Measurements from ENCODE around the gene CNTD1. TPM values are rescaled to one million over a fixed set of nuclear protein-coding genes. Genes with fewer than 3 reads are reported as not detected.

Gene CNTD1
- total RNA-seq, 1 donor from 2014 or later: not detected

- Mint-ChIP-seq H3K36me3 (ENCODE audit: insufficient read depth) (peaks cover 2% of the 10 kb centered on the region), H3K4me3 (ENCODE audit: low read depth) (peak overlapping the region; percentile 12), H3K9me3 (ENCODE audit: low read depth) (no peaks in the 10 kb centered on the region), H3K4me1 (ENCODE audit: low read depth) (peaks cover 18% of the 10 kb centered on the region), H3K27me3 (peaks cover 23% of the 10 kb centered on the region), H3K27ac (no peak overlapping the region)
- DNase-seq (ENCODE audit: low spot score, unreplicated experiment): no peak
- no peak for TF ChIP-seq CTCF (IDR thresholded peaks at IDR 0.05; ENCODE audit: unreplicated experiment)
These were observed 32.3 kb downstream of the CNTD1 start for GRCh38 chr17:42830971-42831370.

- H3K36me3 Mint-ChIP-seq (ENCODE audit: insufficient read depth): peaks cover 4% of the 10 kb centered on the region
- peaks cover 17% of the 10 kb centered on the region for H3K27me3 Mint-ChIP-seq
These were observed 33.7 kb downstream of the CNTD1 start for GRCh38 chr17:42832213-42832933.

GRCh38 chr17:42832934-42833766 lies 34.5 kb downstream of the CNTD1 start, which contains the start of gene PSME3:
Gene PSME3 (plus strand): TSS chr17:42833397. CDS start chr17:42833632, 235 bp downstream.
- peak; percentile 77 for DNase-seq (ENCODE audit: low spot score, unreplicated experiment)
- H3K27ac Mint-ChIP-seq: peak within 1 kb of the TSS; percentile 98
- no peaks in the 10 kb centered on the region for H3K9me3 Mint-ChIP-seq (ENCODE audit: low read depth)
- H3K36me3 Mint-ChIP-seq (ENCODE audit: insufficient read depth): peaks cover 8% of the 10 kb centered on the region
- no peak for TF ChIP-seq CTCF (IDR thresholded peaks at IDR 0.05; ENCODE audit: unreplicated experiment)
- peaks cover 18% of the 10 kb centered on the region for H3K4me1 Mint-ChIP-seq (ENCODE audit: low read depth)
- H3K4me3 Mint-ChIP-seq (ENCODE audit: low read depth): peak within 1 kb of the TSS; percentile 95
- H3K27me3 Mint-ChIP-seq: peaks cover 9% of the 10 kb centered on the region

More at GRCh38 chr17:42832213-42832933, 33.7 kb downstream of the CNTD1 start:
- no peaks in the 10 kb centered on the region for H3K9me3 Mint-ChIP-seq (ENCODE audit: low read depth)
- H3K4me3 Mint-ChIP-seq (ENCODE audit: low read depth): peak overlapping the region; percentile 95
- peaks cover 18% of the 10 kb centered on the region for H3K4me1 Mint-ChIP-seq (ENCODE audit: low read depth)
- TF ChIP-seq CTCF (IDR thresholded peaks at IDR 0.05; ENCODE audit: unreplicated experiment): no peak
- DNase-seq (ENCODE audit: low spot score, unreplicated experiment): no peak
- peak overlapping the region; percentile 98 for H3K27ac Mint-ChIP-seq

- Mint-ChIP-seq H3K4me1 (ENCODE audit: low read depth) (peaks cover 18% of the 10 kb centered on the region), H3K9me3 (ENCODE audit: low read depth) (no peaks in the 10 kb centered on the region), H3K4me3 (ENCODE audit: low read depth) (peak overlapping the region; percentile 95), H3K27me3 (peaks cover 4% of the 10 kb centered on the region), H3K27ac (peak overlapping the region; percentile 98), H3K36me3 (ENCODE audit: insufficient read depth) (peaks cover 11% of the 10 kb centered on the region)
- DNase-seq (ENCODE audit: low spot score, unreplicated experiment): no peak
- no peak for TF ChIP-seq CTCF (IDR thresholded peaks at IDR 0.05; ENCODE audit: unreplicated experiment)
These were observed 35.2 kb downstream of the CNTD1 start for GRCh38 chr17:42833767-42834422.

- no peak for DNase-seq (ENCODE audit: low spot score, unreplicated experiment)
- no peak overlapping the region for H3K27ac Mint-ChIP-seq
- TF ChIP-seq CTCF (IDR thresholded peaks at IDR 0.05; ENCODE audit: unreplicated experiment): no peak
- H3K9me3 Mint-ChIP-seq (ENCODE audit: low read depth): no peaks in the 10 kb centered on the region
- no peaks in the 10 kb centered on the region for H3K27me3 Mint-ChIP-seq
- H3K4me3 Mint-ChIP-seq (ENCODE audit: low read depth): no peak overlapping the region
- H3K36me3 Mint-ChIP-seq (ENCODE audit: insufficient read depth): peaks cover 19% of the 10 kb centered on the region
- H3K4me1 Mint-ChIP-seq (ENCODE audit: low read depth): peaks cover 18% of the 10 kb centered on the region
These were observed 37.1 kb downstream of the CNTD1 start for GRCh38 chr17:42835732-42836131.

All from progenitor cell of endocrine pancreas (in vitro differentiated cells).